GM19397 (cell line): Measurements from ENCODE around the gene SEMA4C.

Experiments
- ATAC-seq: cut with Tn5 transposase; IDR thresholded peaks from one replicate; pipeline ENCODE4 v1.9.1; 2021; ENCODE audit warnings: mild to moderate bottlenecking, moderate library complexity; ENCODE audit not compliant: unreplicated experiment

SEMA4C gene

GRCh38 chr2:96823198-96823597, 46.7 kb downstream of the SEMA4C start:
- no peak for ATAC-seq

GRCh38 chr2:96822786-96823185, 47.1 kb downstream of the SEMA4C start:
- no peak for ATAC-seq

GRCh38 chr2:96821113-96821675, 48.7 kb downstream of the SEMA4C start:
- ATAC-seq = no peak

DNA sequence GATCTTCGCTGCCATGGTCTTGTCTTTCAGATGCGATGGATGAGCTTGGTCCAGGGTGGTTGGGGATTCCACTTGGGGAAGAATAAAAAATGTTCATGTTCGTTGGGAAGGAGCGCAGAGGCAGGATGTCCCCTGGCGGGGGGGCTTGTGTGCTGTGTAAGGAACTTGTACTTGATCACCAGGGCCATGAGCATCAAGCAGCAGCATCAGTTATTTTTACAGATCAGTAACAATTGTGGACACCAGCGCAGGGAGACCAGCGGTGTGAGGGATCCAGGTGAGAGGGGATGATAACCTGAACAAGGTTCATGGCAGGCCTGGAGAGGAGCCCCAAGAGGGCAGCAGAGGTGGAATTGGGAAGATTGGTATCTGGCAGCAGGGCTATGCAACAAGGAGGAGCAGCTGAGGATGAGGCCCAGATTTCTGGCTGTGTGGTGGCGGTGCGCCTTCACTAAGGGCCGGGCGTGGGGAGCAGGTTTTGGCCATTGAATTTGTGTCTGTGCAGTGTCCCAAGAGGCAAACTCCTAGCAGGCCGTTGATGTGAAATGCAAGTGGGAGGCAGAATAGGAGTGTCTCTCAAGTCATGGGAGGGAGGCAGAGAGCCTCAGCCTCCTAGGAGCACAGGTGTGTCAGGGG, 49.9 kb downstream of the SEMA4C start:
- ATAC-seq = no peak

- ATAC-seq = no peak
These were observed 50.6 kb downstream of the SEMA4C start for GRCh38 chr2:96819128-96819875.

GRCh38 chr2:96817882-96818281, 52.0 kb downstream of the SEMA4C start:
- ATAC-seq = no peak

GRCh38 chr2:96816836-96817702, 52.8 kb downstream of the SEMA4C start:
- ATAC-seq = peak; percentile 0

GRCh38 chr2:96816127-96816835, 53.6 kb downstream of the SEMA4C start, which contains the start of gene CNNM3:
TSS of gene CNNM3 (plus strand) at chr2:96816268. CDS start at chr2:96816278, 10 bp downstream.
- peak; percentile 88 for ATAC-seq

DNA sequence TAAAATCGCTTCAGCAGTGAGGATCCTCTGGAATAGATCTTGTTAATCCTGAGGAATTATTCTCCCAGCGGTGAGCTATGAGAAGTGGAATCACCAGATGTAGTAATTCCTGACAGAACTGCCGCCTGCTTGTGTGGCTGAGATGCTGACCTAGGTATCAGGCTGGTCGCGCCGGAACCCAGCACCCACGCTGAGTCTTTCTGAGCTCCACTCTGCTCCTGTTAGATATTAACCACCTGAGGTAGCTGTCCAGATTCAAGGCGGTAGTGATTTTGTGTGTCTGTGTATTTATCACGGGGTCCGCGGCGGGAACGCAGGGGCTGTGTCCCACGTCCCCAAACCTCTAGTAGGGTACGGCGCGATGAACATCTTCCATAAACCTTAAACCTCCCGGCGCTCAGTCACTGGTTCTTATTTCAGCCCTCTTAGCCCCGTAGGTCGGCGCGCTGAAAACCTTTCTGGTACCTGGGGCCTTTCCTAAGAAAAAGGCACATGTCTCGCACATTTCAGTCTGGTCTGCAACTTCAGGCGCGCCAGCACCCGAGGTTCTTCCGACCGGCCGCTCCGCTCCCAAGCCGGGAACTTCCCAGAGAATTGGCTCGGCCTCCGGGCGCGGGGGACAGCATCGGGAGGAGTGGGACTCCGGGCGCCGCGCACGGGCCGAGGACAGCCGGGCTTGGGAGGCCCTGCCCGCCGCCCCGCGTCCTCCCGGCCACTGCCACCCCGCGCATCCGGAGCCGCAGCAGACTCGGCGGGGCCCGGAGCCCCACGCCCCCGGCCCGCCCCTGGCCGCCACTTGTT, 54.4 kb downstream of the SEMA4C start:
- peak; percentile 0 for ATAC-seq

DNA sequence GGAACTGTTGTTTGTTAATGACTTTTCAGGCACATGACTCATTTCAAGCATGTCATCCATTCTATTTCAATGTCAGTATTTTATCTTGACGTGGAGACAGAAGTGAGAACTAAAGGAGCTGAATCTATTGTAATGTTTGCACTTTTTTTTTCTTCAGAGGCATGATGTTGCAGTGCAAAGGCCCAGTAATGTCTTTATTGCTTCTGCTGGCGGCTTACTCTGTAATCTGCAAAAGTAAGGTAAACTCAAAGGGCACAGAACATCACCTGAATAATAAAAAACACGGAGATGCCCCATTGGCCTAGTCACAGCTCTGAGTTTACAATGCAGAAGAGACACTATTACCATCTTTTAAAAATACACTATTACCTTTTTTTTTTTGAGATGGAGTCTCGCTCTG, 56.2 kb downstream of the SEMA4C start:
- ATAC-seq = no peak

GRCh38 chr2:96811917-96812316, 58.0 kb downstream of the SEMA4C start:
- no peak for ATAC-seq

- no peak for ATAC-seq
These were observed 59.1 kb downstream of the SEMA4C start for GRCh38 chr2:96810783-96811192.

DNA sequence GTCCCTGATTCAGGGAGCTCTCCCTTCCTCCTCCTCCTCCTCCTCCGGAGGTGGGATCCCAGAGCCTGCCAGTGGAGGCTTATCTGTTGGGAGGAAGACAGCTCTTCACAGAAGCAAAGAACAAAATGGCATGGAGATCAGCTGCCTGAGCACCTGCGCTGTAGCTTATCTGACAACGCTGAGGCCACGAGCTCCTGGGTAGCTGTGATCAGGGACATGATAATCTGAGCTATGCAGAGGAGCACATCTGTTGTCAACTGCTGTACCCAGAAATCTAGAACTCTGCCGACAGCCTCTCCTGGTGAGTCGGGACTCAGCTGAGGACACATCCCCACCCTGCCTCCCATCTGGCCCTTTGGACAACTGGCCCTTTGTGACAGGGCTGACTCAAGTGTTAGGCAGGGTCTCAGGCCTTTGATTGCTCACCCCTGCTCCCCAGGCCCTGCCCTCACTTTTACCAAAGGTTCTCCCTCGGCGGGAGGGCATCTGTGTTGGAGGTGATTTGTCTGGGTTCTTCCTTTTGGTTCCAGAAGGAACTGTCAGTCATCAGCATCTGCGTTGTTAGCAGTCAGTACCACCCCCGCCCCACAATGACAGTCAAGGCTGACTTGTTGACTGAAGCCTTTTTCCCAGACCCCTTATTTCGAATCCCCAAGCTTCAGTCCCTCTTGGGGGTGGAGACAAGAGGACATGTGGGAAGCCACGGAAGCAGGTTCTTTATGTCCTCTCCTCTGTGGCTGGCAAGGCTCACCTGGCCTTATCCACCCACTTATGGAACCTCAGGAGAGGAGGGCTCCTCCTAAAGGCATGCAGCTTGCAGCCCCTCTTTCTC, 59.7 kb downstream of the SEMA4C start:
- ATAC-seq = no peak
